Activated CD8-positive, alpha-beta T cell treated with anti-CD3 and anti-CD28 coated beads for 36 hours (primary cell): ENCODE data around the gene CRTC1. TPM values are rescaled to one million over a fixed set of nuclear protein-coding genes. Genes with fewer than 3 reads are reported as not detected.

ENCODE experiments used
- ATAC-seq: fragments of 200-7000 bp; cut with Tn5 transposase; one replicate; pipeline ENCODE4 v1.10.0; 2021; ENCODE audit warnings: mild to moderate bottlenecking, moderate library complexity
- CTCF ChIA-PET: fragments of 350-600 bp; sonication (Branson Sonifier 250); formaldehyde crosslinking; loops from one replicate; lab custom pipeline; 2021; ENCODE audit warnings: antibody characterized with exemption; lab: Charles Lee
- POLR2A ChIA-PET: fragments of 350-600 bp; sonication (Branson Sonifier 250); formaldehyde crosslinking; loops from one replicate; lab custom pipeline; 2021; ENCODE audit warnings: antibody characterized with exemption; lab: Charles Lee
- DNase-seq: peaks from one replicate; pipeline ENCODE4 v3.0.0-alpha.2; 2020
- H3K27ac Mint-ChIP-seq: one replicate; pipeline ENCODE4 v1.8.0; 2021; ENCODE audit warnings: mild to moderate bottlenecking, mixed read lengths
- H3K27me3 Mint-ChIP-seq: one replicate; pipeline ENCODE4 v1.8.0; 2021; ENCODE audit warnings: mixed read lengths
- H3K36me3 Mint-ChIP-seq: one replicate; pipeline ENCODE4 v1.8.0; 2021; ENCODE audit warnings: low read depth, mixed read lengths
- H3K4me1 Mint-ChIP-seq: one replicate; pipeline ENCODE4 v1.8.0; 2021; ENCODE audit warnings: low read depth, mixed read lengths
- H3K4me3 Mint-ChIP-seq: one replicate; pipeline ENCODE4 v1.8.0; 2021; ENCODE audit warnings: mild to moderate bottlenecking, moderate library complexity, mixed read lengths
- H3K9me3 Mint-ChIP-seq: one replicate; pipeline ENCODE4 v1.8.0; 2021; ENCODE audit warnings: mixed read lengths
- CTCF ChIP-seq: fragments of 200-600 bp; IDR thresholded peaks from one replicate; pipeline ENCODE4 v1.8.0; 2022; ENCODE audit warnings: antibody characterized with exemption, mild to moderate bottlenecking
- intact Hi-C: fragments of 100-400 bp; cut with micrococcal nuclease; formaldehyde crosslinking; loops from one replicate; pipeline ENCODE4 v1.10.0; 2022
- total RNA-seq, 2 experiments: library from RNA; stranded (reverse); gene quantifications; one replicate each; pipeline ENCODE4 v1.2.3, GENCODE V29; 2021

The CRTC1 gene
- total RNA-seq, 2 experiments from 2014 or later, result 4.4 to 4.5 TPM

- DNase-seq (no peak), ATAC-seq (no peak)
- Mint-ChIP-seq H3K4me1 (no peaks in the 10 kb centered on the region), H3K36me3 (no peaks in the 10 kb centered on the region), H3K27ac (no peak overlapping the region), H3K9me3 (no peaks in the 10 kb centered on the region), H3K4me3 (no peak overlapping the region), H3K27me3 (no peaks in the 10 kb centered on the region)
- CTCF ChIA-PET, result no interaction called here
- POLR2A ChIA-PET, result interaction anchor here (0.6 kb wide), 1 partner anchor 431 kb away, joined by 3 read pairs; no protein-coding TSS in a partner anchor
- intact Hi-C loops, result no loop called here
- TF ChIP-seq CTCF, result no peak
Measured at GRCh38 chr19:18759995-18760426, 76.5 kb downstream of the CRTC1 start.

- H3K27ac Mint-ChIP-seq, result no peak overlapping the region
- H3K27me3 Mint-ChIP-seq, result no peaks in the 10 kb centered on the region
- TF ChIP-seq CTCF, result no peak
- intact Hi-C loops, result no loop called here
- ChIA-PET CTCF (no interaction called here), POLR2A (no interaction called here)
- no peaks in the 10 kb centered on the region for H3K36me3 Mint-ChIP-seq
- no peak for ATAC-seq
- H3K9me3 Mint-ChIP-seq, result no peaks in the 10 kb centered on the region
- H3K4me3 Mint-ChIP-seq, result no peak overlapping the region
- no peak for DNase-seq
- H3K4me1 Mint-ChIP-seq, result no peaks in the 10 kb centered on the region
Measured at GRCh38 chr19:18760440-18761383, 77.2 kb downstream of the CRTC1 start.

- no peak overlapping the region for H3K4me3 Mint-ChIP-seq
- ATAC-seq (no peak), DNase-seq (no peak)
- H3K27me3 Mint-ChIP-seq, result no peaks in the 10 kb centered on the region
- no peak overlapping the region for H3K27ac Mint-ChIP-seq
- no peak for TF ChIP-seq CTCF
- H3K36me3 Mint-ChIP-seq, result no peaks in the 10 kb centered on the region
- intact Hi-C loops, result no loop called here
- no peaks in the 10 kb centered on the region for H3K9me3 Mint-ChIP-seq
- CTCF ChIA-PET, result interaction anchor here (1.2 kb wide), 1 partner anchor 85 kb away, joined by 3 read pairs; no protein-coding TSS in a partner anchor
- no peaks in the 10 kb centered on the region for H3K4me1 Mint-ChIP-seq
- POLR2A ChIA-PET, result no interaction called here
Measured at GRCh38 chr19:18761531-18762110, 78.1 kb downstream of the CRTC1 start.

GRCh38 chr19:18762125-18763023 lies 78.9 kb downstream of the CRTC1 start:
- POLR2A ChIA-PET, result no interaction called here
- DNase-seq (no peak), ATAC-seq (no peak)
- no peak for TF ChIP-seq CTCF
- CTCF ChIA-PET, result interaction anchor here (0.6 to 1.2 kb wide), 2 partner anchors 9 to 84 kb away, joined by 3 read pairs; no protein-coding TSS in a partner anchor
- Mint-ChIP-seq H3K27ac (no peak overlapping the region), H3K4me1 (no peaks in the 10 kb centered on the region), H3K36me3 (no peaks in the 10 kb centered on the region), H3K4me3 (no peak overlapping the region), H3K9me3 (no peaks in the 10 kb centered on the region), H3K27me3 (no peaks in the 10 kb centered on the region)
- intact Hi-C loops, result no loop called here
